Lung (tissue), 12 donors: Measurements from ENCODE around the gene SAMSN1. TPM values are rescaled to one million over a fixed set of nuclear protein-coding genes. Genes with fewer than 3 reads are reported as not detected.
"Not testable (repeated sequence)": the region's sequence is repeated elsewhere in the genome, so short reads cannot be mapped to it uniquely, and the experiment has no call there.

Source experiments
- ATAC-seq: fragments of 200-7000 bp; cut with Tn5 transposase; one replicate; pipeline ENCODE4 v1.9.1; 2020; ENCODE audit warnings: moderate number of reproducible peaks; ENCODE audit not compliant: insufficient read depth, low FRiP score
- DNase-seq, 3 donors: peaks; one replicate each; pipeline ENCODE4 v3.0.0-alpha.2; 2013 to 2017
- H3K27ac ChIP-seq, 2 donors: one replicate each; pipeline ENCODE4 v1.5.1; 2013; ENCODE audit warnings: mild to moderate bottlenecking in 2 of 2, moderate library complexity in 2 of 2, control low read depth in 1 of 2, inconsistent platforms in 1 of 2, low read depth in 1 of 2, low read length in 1 of 2
- H3K27me3 ChIP-seq, 3 donors: one replicate each; pipeline ENCODE4 v1.5.1; 2013; ENCODE audit warnings: low read length in 2 of 3; ENCODE audit not compliant: control insufficient read depth in 3 of 3, insufficient read depth in 3 of 3
- H3K36me3 ChIP-seq, 4 donors: one replicate each; pipeline ENCODE4 v1.5.1; 2013; ENCODE audit warnings: low read length in 4 of 4, mild to moderate bottlenecking in 1 of 4, moderate library complexity in 1 of 4; ENCODE audit not compliant: control insufficient read depth in 4 of 4, insufficient read depth in 4 of 4
- H3K4me1 ChIP-seq, 5 donors: one replicate each; pipeline ENCODE4 v1.5.1; 2013; ENCODE audit warnings: low read length in 5 of 5, mild to moderate bottlenecking in 2 of 5, moderate library complexity in 1 of 5; ENCODE audit not compliant: control insufficient read depth in 5 of 5, insufficient read depth in 5 of 5
- H3K4me3 ChIP-seq: one replicate; pipeline ENCODE4 v1.5.1; 2013; ENCODE audit warnings: mild to moderate bottlenecking, control low read depth, moderate library complexity
- H3K9ac ChIP-seq, 2 donors: one replicate each; pipeline ENCODE4 v1.5.1; 2013; ENCODE audit warnings: low read length in 2 of 2, control low read depth in 1 of 2; ENCODE audit not compliant: insufficient read depth in 1 of 2
- H3K9me3 ChIP-seq, 4 donors: one replicate each; pipeline ENCODE4 v1.5.1; 2013; ENCODE audit warnings: low read length in 3 of 4, mild to moderate bottlenecking in 1 of 4, moderate library complexity in 1 of 4; ENCODE audit not compliant: control insufficient read depth in 4 of 4, insufficient read depth in 3 of 4
- CTCF ChIP-seq: IDR thresholded peaks from 2 replicates; pipeline ENCODE4 v1.5.1; 2012; ENCODE audit warnings: mild to moderate bottlenecking; ENCODE audit errors: control extremely low read depth, extremely low read depth
- WGBS, 2 donors: extraction: QIAGEN DNeasy Blood & Tissue Kit; methylation state at CpG; one replicate each; pipeline ENCODE4 v1.1.7; 2013; 5-methylcytosine and 5-hydroxymethylcytosine counted together
- polyA plus RNA-seq, 2 donors: library from polyadenylated mRNA; stranded (reverse); fragments of 200-250 nt; gene quantifications; one replicate each; pipeline ENCODE4 v1.2.1, GENCODE V29; 2013
- total RNA-seq, 2 donors: library from RNA; depleted of rRNA in 1 of 2; stranded (reverse); fragments of >200 nt in 1 of 2; gene quantifications; one replicate each; pipeline ENCODE4 v1.2.1, GENCODE V29; 2014 to 2021
- donor health status: control.
- donor health status: control.
- donor health status: Bipolar disorder and iron deficiency.
- donor health status: healthy.
- donor health status: DM: yes; HTN: yes; CAD: no.

Gene SAMSN1
- total and polyA plus RNA-seq, 4 donors: 6.4 to 184 (median 16.1) TPM

DNA sequence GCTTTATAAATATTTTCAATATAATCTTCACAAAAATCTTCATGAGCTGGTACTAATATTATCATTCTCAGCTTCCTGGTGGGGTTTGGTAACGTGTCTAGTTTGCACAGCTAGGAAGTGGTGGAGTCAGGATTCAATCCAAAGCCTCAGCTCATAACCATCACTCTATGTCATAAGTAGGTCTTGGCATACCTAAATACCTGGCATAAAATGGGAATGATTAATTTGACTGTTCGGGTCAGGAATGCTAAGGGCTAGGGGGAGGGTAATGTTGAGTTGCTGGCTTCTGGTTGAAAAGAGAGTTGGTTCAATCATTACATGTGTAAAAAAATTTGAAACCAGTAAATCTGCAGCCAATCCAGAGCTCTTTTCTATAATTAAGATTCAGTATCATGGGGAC lies 5.6 kb upstream of the SAMSN1 start:
- H3K27me3 ChIP-seq: no peaks in the 10 kb centered on the region
- H3K4me1 ChIP-seq: no peaks in the 10 kb centered on the region
- H3K9ac ChIP-seq: no peak overlapping the region
- no peak overlapping the region for H3K27ac ChIP-seq
- no peak for ATAC-seq
- no peak overlapping the region for H3K4me3 ChIP-seq
- no peaks in the 10 kb centered on the region for H3K9me3 ChIP-seq
- H3K36me3 ChIP-seq: no peaks in the 10 kb centered on the region
- WGBS, 2 donors: 67 to 82% methylated on average over 2 of the region's 2 CpGs
- no peak for DNase-seq
- TF ChIP-seq CTCF: no peak

DNA sequence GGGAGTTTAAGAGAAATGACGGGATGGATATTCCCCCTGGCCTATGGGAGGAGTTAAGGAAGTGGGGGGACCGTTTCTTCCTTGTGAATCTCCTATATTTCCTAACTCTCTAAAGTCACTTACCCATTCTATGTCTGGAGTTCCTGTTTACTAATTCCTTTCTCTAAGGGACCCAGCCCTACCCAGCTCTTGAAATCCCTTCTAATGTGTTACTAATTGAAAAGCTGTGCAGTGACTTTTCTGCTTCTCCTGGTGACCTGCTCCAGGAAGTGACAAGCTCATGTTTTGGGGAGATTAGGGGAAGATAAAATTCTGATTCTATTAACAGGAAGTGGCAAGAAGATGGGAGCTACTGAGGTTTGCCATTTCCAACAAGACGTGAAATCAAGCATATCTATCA lies 4.0 kb upstream of the SAMSN1 start:
- Histone ChIP-seq H3K9me3 (no peaks in the 10 kb centered on the region), H3K36me3 (no peaks in the 10 kb centered on the region), H3K4me1 (no peaks in the 10 kb centered on the region), H3K27me3 (no peaks in the 10 kb centered on the region), H3K4me3 (no peak overlapping the region), H3K27ac (no peak overlapping the region), H3K9ac (no peak overlapping the region)
- DNase-seq (no peak), ATAC-seq (no peak)
- 24 to 37% methylated on average over 3 of the region's 3 CpGs for WGBS, 2 donors
- no peak for TF ChIP-seq CTCF

- TF ChIP-seq CTCF: no peak
- Histone ChIP-seq H3K4me1 (no peaks in the 10 kb centered on the region), H3K9ac (no peak overlapping the region), H3K4me3 (no peak overlapping the region), H3K9me3 (no peaks in the 10 kb centered on the region), H3K36me3 (no peaks in the 10 kb centered on the region), H3K27ac (peak overlapping the region in 1 of 2 donors; percentile 9), H3K27me3 (no peaks in the 10 kb centered on the region)
- ATAC-seq (peak; percentile 44), DNase-seq (no peak)
- 49 to 70% methylated on average over 2 of the region's 2 CpGs for WGBS, 2 donors
Observed at GRCh38 chr21:14548779-14549178, 2.7 kb upstream of the SAMSN1 start.

DNA sequence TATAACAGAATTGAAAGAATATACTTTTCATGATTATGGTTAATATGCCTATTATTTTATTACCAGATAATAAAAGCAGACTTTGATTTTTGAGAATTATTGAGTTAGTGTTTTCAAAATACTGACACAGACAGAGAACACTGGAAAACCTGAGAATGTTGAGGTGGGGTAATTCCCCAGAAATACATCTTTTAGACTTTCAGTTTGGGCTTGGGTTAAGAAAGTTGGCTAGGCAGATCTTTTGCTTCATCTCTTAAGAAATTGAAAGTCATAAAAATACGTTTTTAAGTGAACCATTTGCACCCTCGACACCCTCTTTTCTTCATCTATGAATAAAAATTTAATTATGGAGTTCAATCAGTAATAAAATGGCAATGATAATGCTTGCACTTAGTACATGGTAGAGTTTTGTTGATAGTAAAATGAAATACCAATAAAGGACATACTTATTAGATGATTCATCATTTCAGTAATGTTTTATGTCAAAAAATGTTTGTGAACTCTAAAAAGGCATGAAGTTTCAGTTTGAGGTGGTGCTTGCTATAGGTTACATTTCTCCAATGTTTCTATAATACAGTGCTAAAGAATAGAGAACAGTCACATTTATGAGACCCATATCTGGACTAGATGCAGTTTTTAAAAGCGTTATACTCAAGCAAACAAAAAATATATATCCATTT lies 1.9 kb upstream of the SAMSN1 start:
- H3K27ac ChIP-seq: no peak overlapping the region
- ATAC-seq (no peak), DNase-seq (no peak)
- no peak overlapping the region for H3K4me3 ChIP-seq
- no peaks in the 10 kb centered on the region for H3K9me3 ChIP-seq
- TF ChIP-seq CTCF: no peak
- WGBS, 2 donors: 71 to 83% methylated on average over 3 of the region's 3 CpGs
- H3K9ac ChIP-seq: no peak overlapping the region
- H3K27me3 ChIP-seq: no peaks in the 10 kb centered on the region
- H3K36me3 ChIP-seq: no peaks in the 10 kb centered on the region
- no peaks in the 10 kb centered on the region for H3K4me1 ChIP-seq

- 92 to 94% methylated on average over 7 of the region's 7 CpGs for WGBS, 2 donors
- not testable (repeated sequence) for H3K9me3 ChIP-seq, H3K27me3 ChIP-seq, H3K4me3 ChIP-seq, H3K9ac ChIP-seq, H3K4me1 ChIP-seq, H3K36me3 ChIP-seq, DNase-seq, H3K27ac ChIP-seq, ATAC-seq
Observed at GRCh38 chr21:14546719-14547118, 604 bp upstream of the SAMSN1 start.
